GM12878 (cell line): ENCODE data around the gene LDLRAD3. TPM values are rescaled to one million over a fixed set of nuclear protein-coding genes. Genes with fewer than 3 reads are reported as not detected.

ENCODE experiments used
- ATAC-seq: fragments of 200-7000 bp; cut with Tn5 transposase; 3 replicates; pipeline ENCODE4 v1.9.1; 2020; ENCODE audit warnings: mild to moderate bottlenecking, moderate library complexity
- BruUV-seq: library from RNA; stranded (reverse); fragments of 400-500 nt; replicated peaks from 2 replicates; lab custom pipeline; 2021; lab: Mats Ljungman, UMichigan
- CTCF ChIA-PET: fragments of 300-600 bp; sonication (Branson Sonifier 250); formaldehyde crosslinking; extraction: SDS; loops from one replicate; lab custom pipeline; 2021; ENCODE audit warnings: inconsistent platforms; lab: Yijun Ruan, JAX
- POLR2A ChIA-PET: fragments of 350-600 bp; formaldehyde crosslinking; extraction: SDS; loops from one replicate; lab custom pipeline; 2021; ENCODE audit warnings: inconsistent platforms; lab: Charles Lee
- RAD21 ChIA-PET: fragments of 300-600 bp; sonication (Branson Sonifier 250); formaldehyde crosslinking; loops from one replicate; lab custom pipeline; 2023; ENCODE audit warnings: antibody characterized with exemption; ENCODE audit not compliant: unreplicated experiment; lab: Charles Lee
- SMC1A ChIA-PET: fragments of 300-600 bp; sonication (Branson Sonifier 250); formaldehyde crosslinking; loops from one replicate; lab custom pipeline; 2023; ENCODE audit not compliant: unreplicated experiment, uncharacterized antibody; lab: Charles Lee
- DNase-seq: peaks from one replicate; pipeline ENCODE4 v3.0.0-alpha.2; 2011; ENCODE audit warnings: low read depth, low spot score
- FAIRE-seq: peaks from 3 replicates; lab custom pipeline; 2011; peaks lifted over from hg19 to GRCh38; lab: Jason Lieb, UNC
- H2AFZ ChIP-seq: 2 replicates; pipeline ENCODE4 v1.6.0; 2011; ENCODE audit warnings: low read depth, low read length, control low read depth; ENCODE audit not compliant: control insufficient read depth
- H3K27ac ChIP-seq: 2 replicates; pipeline ENCODE4 v1.5.1; 2011; ENCODE audit warnings: control low read depth; ENCODE audit not compliant: control insufficient read depth, insufficient read depth
- H3K27me3 ChIP-seq, 2 experiments: replicated peaks in 1 of 2; 2 replicates each; pipeline versions ENCODE4 v1.6.0 to v1.6.1; 2011; ENCODE audit warnings: low read length in 1 of 2; ENCODE audit not compliant: control insufficient read depth in 2 of 2, insufficient read depth in 2 of 2
- H3K36me3 ChIP-seq, 2 experiments: 2 replicates each; pipeline ENCODE4 v1.5.1; 2011; ENCODE audit warnings: low read length in 1 of 2; ENCODE audit not compliant: control insufficient read depth in 2 of 2, insufficient read depth in 2 of 2
- H3K4me1 ChIP-seq: 2 replicates; pipeline ENCODE4 v1.6.1; 2011; ENCODE audit warnings: mild to moderate bottlenecking, low read length, moderate library complexity, mixed read lengths; ENCODE audit not compliant: control insufficient read depth, insufficient read depth
- H3K4me2 ChIP-seq: 2 replicates; pipeline ENCODE4 v1.6.0; 2011; ENCODE audit warnings: control low read depth; ENCODE audit not compliant: control insufficient read depth, insufficient read depth
- H3K4me3 ChIP-seq: fragments of 200-600 bp; sonication (generic); 2 replicates; pipeline ENCODE4 v1.5.1; 2016
- H3K79me2 ChIP-seq: 2 replicates; pipeline ENCODE4 v1.6.0; 2011; ENCODE audit warnings: low read length; ENCODE audit not compliant: control insufficient read depth, insufficient read depth
- H3K9ac ChIP-seq: 2 replicates; pipeline ENCODE4 v1.8.0; 2011; ENCODE audit warnings: low read length, control low read depth, mixed read lengths; ENCODE audit not compliant: control insufficient read depth, insufficient read depth
- H3K9me3 ChIP-seq: replicated peaks from 3 replicates; pipeline ENCODE4 v1.5.1; 2011; ENCODE audit warnings: mild to moderate bottlenecking, low read length; ENCODE audit not compliant: control insufficient read depth, insufficient read depth
- H4K20me1 ChIP-seq: 2 replicates; pipeline ENCODE4 v1.6.0; 2011; ENCODE audit not compliant: control insufficient read depth, insufficient read depth
- CBX5 ChIP-seq: sonication (generic); IDR thresholded peaks from 2 replicates; pipeline ENCODE4 v1.6.1; 2016; ENCODE audit warnings: low read depth, moderate library complexity, mild to moderate bottlenecking, inconsistent platforms
- MTA2 ChIP-seq: fragments of 450-650 bp; IDR thresholded peaks from 2 replicates; pipeline ENCODE4 v1.6.1; 2016; ENCODE audit warnings: low read depth, mild to moderate bottlenecking, moderate library complexity
- SREBF1 ChIP-seq: IDR thresholded peaks from 2 replicates; pipeline ENCODE4 v1.6.1; 2012; ENCODE audit warnings: mild to moderate bottlenecking, low read length
- STAT3 ChIP-seq: IDR thresholded peaks from 2 replicates; pipeline ENCODE4 v1.6.1; 2011; ENCODE audit warnings: low read depth, low read length, improper control_type of control experiment
- TARDBP ChIP-seq: IDR thresholded peaks from 2 replicates; pipeline ENCODE4 v1.6.1; 2016; ENCODE audit warnings: borderline replicate concordance
- WRNIP1 ChIP-seq: IDR thresholded peaks from 2 replicates; pipeline ENCODE4 v1.6.1; 2011; ENCODE audit warnings: low read depth, low read length, improper control_type of control experiment, borderline replicate concordance
- WGBS: methylation state at CpG from one replicate; pipeline ENCODE4 v1.1.6; 2016; ENCODE audit warnings: low lambda C conversion rate; ENCODE audit not compliant: insufficient replicate concordance, insufficient coverage; ENCODE audit errors: missing lambda C conversion rate; 5-methylcytosine and 5-hydroxymethylcytosine counted together
- in situ Hi-C: fragments of 300-500 bp; cut with MboI; formaldehyde crosslinking; loops from 9 replicates; pipeline ENCODE4 v1.14.3; 2018; ENCODE audit warnings: mixed read lengths
- intact Hi-C: fragments of 100-400 bp; cut with micrococcal nuclease; formaldehyde crosslinking; loops from one replicate; pipeline ENCODE4 v1.14.2; 2022; ENCODE audit not compliant: unreplicated experiment
- polyA plus RNA-seq, 11 experiments: library from polyadenylated mRNA; depleted of rRNA in 4 of 11; unstranded in 6 of 11; stranded (reverse) in 5 of 11; fragments of >200 nt; fragmentation: Nextera tagmentation in 4 of 11; fragmentation: Illumina TruSeq in 1 of 11; extraction: Ambion mirVana in 4 of 11; extraction: Trizol in 1 of 11; gene quantifications; 1 replicate in 1 of 11; 2 replicates in 10 of 11; pipeline versions ENCODE4 v1.2.1 to v1.2.3, GENCODE V29; 2011 to 2016; ENCODE audit warnings: inconsistent platforms in 2 of 11, missing spikeins in 2 of 11, low read depth in 1 of 11
- total RNA-seq, 4 experiments: library from RNA; depleted of rRNA in 3 of 4; stranded (reverse); fragments of >200 nt in 3 of 4; fragmentation: Illumina TruSeq in 1 of 4; extraction: Trizol in 1 of 4; gene quantifications; 2 replicates each; pipeline versions ENCODE4 v1.2.1 to v1.2.3, GENCODE V29; 2013 to 2021
- TF ChIP-seq, protein P1 (sequence below): fragments of 450-650 bp; IDR thresholded peaks from 2 replicates; pipeline ENCODE4 v1.6.1; 2017; ENCODE audit warnings: mild to moderate bottlenecking, moderate library complexity
- TF ChIP-seq, protein P2 (sequence below): fragments of 450-650 bp; IDR thresholded peaks from 2 replicates; pipeline ENCODE4 v1.6.1; 2017; ENCODE audit warnings: low read depth, mild to moderate bottlenecking, moderate library complexity

The LDLRAD3 gene
- total and polyA plus RNA-seq, 10 of the 15 experiments (the other 5 are each of a cell fraction or from before 2014, with no cell fraction given), result 2.5 to 17.2 (median 10.7) TPM

DNA sequence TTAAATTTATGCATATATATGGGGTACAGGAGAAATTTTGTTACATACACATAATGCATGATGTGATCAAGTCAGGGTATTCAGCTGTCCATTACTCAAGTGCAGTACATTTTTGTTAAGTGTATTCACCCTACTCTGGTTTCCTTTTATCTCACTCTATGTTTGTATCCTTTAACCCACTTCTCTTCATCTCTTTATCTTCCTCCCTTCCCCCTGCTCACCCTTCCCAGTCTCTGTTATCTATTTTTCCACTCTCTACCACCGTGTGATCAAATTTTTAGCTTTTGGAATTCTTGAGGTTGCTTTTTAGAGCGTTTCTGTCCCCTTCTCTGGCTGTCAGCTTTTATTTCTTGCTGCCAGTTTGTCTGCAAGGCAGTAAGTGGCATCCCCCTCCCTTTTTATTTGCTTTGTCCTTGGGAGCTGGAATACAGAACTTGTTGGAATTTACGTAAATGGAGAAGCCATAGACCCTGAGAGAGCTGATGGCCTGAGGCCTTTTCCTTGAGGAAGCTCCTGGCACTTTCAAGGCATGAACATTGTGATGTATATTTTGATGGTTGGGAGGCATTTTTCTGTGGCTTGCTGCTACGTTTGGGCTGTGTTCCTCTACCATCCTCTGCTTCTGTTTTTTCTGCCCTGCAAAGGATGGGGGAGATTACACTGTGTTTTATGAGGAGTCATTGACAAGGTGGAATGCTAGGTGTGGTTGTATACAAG, 148.6 kb downstream of the LDLRAD3 start (continued):
- TF ChIP-seq, protein P1, sequence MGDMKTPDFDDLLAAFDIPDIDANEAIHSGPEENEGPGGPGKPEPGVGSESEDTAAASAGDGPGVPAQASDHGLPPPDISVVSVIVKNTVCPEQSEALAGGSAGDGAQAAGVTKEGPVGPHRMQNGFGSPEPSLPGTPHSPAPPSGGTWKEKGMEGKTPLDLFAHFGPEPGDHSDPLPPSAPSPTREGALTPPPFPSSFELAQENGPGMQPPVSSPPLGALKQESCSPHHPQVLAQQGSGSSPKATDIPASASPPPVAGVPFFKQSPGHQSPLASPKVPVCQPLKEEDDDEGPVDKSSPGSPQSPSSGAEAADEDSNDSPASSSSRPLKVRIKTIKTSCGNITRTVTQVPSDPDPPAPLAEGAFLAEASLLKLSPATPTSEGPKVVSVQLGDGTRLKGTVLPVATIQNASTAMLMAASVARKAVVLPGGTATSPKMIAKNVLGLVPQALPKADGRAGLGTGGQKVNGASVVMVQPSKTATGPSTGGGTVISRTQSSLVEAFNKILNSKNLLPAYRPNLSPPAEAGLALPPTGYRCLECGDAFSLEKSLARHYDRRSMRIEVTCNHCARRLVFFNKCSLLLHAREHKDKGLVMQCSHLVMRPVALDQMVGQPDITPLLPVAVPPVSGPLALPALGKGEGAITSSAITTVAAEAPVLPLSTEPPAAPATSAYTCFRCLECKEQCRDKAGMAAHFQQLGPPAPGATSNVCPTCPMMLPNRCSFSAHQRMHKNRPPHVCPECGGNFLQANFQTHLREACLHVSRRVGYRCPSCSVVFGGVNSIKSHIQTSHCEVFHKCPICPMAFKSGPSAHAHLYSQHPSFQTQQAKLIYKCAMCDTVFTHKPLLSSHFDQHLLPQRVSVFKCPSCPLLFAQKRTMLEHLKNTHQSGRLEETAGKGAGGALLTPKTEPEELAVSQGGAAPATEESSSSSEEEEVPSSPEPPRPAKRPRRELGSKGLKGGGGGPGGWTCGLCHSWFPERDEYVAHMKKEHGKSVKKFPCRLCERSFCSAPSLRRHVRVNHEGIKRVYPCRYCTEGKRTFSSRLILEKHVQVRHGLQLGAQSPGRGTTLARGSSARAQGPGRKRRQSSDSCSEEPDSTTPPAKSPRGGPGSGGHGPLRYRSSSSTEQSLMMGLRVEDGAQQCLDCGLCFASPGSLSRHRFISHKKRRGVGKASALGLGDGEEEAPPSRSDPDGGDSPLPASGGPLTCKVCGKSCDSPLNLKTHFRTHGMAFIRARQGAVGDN, result no peak

DNA sequence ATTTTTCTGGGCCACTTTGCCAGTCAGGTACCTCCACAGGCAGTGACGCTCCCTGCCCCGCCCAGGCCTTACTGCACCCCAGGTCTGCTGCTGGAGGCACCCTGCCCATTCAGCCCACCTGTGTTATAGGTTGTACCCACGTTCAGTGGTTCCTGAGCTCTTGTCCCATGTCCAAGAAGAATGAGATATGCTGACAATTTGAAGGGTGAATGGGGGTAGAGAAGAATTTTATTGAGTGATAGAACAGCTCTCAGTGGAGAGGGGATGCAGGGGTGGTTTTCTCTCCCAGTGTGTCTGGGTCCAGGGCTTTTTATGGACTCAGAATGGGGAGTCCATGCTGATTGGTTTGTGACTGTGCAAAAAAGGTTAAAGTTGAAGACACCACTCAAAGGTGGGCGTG, 149.7 kb downstream of the LDLRAD3 start:
- Histone ChIP-seq H3K4me2 (no peak overlapping the region), H3K79me2 (no peaks in the 10 kb centered on the region), H2AFZ (no peak overlapping the region), H3K9me3 (no peaks in the 10 kb centered on the region; the same call in 2 of the 3 replicates), H3K36me3 (no peaks in the 10 kb centered on the region)
- BruUV-seq, result no TSS peak
- ATAC-seq, result no peak
- 17% methylated on average over 4 of the region's 4 CpGs for WGBS
- TF ChIP-seq CBX5, result no peak
- TF ChIP-seq, protein P1, result no peak
- no peak for TF ChIP-seq TARDBP
- TF ChIP-seq STAT3, result no peak
- no peak for TF ChIP-seq MTA2
- TF ChIP-seq SREBF1, result no peak
- TF ChIP-seq, protein P2, sequence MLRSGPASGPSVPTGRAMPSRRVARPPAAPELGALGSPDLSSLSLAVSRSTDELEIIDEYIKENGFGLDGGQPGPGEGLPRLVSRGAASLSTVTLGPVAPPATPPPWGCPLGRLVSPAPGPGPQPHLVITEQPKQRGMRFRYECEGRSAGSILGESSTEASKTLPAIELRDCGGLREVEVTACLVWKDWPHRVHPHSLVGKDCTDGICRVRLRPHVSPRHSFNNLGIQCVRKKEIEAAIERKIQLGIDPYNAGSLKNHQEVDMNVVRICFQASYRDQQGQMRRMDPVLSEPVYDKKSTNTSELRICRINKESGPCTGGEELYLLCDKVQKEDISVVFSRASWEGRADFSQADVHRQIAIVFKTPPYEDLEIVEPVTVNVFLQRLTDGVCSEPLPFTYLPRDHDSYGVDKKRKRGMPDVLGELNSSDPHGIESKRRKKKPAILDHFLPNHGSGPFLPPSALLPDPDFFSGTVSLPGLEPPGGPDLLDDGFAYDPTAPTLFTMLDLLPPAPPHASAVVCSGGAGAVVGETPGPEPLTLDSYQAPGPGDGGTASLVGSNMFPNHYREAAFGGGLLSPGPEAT, result no peak
- TF ChIP-seq WRNIP1, result no peak
- TF ChIP-seq, all 136 proteins: peak for 0
- H4K20me1 ChIP-seq, result no peaks in the 10 kb centered on the region
- SMC1A ChIA-PET, result interaction anchor here (0.9 kb wide), 1 partner anchor 165 kb away, joined by 3 read pairs; no protein-coding TSS in a partner anchor
- in situ Hi-C loops, result no loop called here
- H3K27me3 ChIP-seq, result peaks cover 2% of the 10 kb centered on the region in 2 experiments; a peak in 1 of 4 replicates
- no peak overlapping the region for H3K9ac ChIP-seq
- H3K4me1 ChIP-seq, result no peaks in the 10 kb centered on the region; the same call in 1 of the 2 replicates
- intact Hi-C loops, result no loop called here
- DNase-seq (no peak), FAIRE-seq (no peak)
- no peak overlapping the region for H3K4me3 ChIP-seq
- POLR2A ChIA-PET, result no interaction called here
- CTCF ChIA-PET, result interaction anchor here (1.6 kb wide), 1 partner anchor 9 kb away, joined by 4 read pairs; no protein-coding TSS in a partner anchor
- H3K27ac ChIP-seq, result no peak overlapping the region
- RAD21 ChIA-PET, result no interaction called here
